ENCODE results near the gene CHRNA5. TPM values are rescaled to one million over a fixed set of nuclear protein-coding genes. Genes with fewer than 3 reads are reported as not detected.

Gene CHRNA5
- total and polyA plus RNA-seq, 12 donors: 0.18 to 1.7 (median 1.3) TPM; not detected in 1

DNA sequence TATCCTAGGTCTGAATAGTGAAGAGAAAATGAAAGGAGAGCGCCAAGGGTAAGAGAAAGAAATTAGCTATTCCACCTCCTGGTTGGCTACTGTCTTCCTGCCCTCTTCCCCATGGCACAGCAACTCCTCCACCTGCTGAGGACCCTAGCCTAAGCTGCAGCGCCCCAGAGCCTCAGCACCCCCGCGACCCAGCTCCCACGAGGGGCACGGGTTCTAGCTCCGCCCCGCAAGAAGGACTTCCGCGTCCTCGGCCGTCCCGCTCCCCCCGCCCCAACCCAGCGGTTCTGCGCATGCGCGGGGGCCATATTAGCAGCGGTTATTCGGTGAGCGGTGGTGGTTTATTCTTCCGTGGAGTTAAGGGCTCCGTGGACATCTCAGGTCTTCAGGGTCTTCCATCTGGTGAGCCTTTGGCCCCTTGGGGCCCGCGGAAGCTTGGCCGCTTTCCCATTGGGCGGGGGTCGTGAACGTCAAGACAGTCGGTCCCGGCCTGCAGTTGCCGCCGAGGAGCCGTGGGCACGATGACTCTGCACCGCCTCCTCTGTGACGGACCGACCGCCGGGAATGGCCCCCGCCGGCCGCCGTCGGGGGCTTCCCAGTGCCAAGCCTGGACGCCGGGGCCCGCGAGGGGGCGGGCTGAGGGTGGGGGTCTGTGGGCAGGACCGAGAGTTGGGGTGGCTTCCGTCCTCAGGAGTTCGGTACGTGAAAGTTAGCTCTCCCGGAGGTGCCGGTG lies 25.0 kb upstream of the CHRNA5 start, which contains the start of gene PSMA4:
Gene PSMA4, plus strand, starts transcription at position 304 of the 730 bp plus-strand sequence. CDS start 1,484 bp downstream, outside the sequence.
- intact Hi-C loops (cut with DNase I): no loop called here
- peak; percentile 91 to 96 (median 94) for DNase-seq
- Histone ChIP-seq H3K9me3 (replicated peaks in 1 of 3) (no peaks in the 10 kb centered on the region), H3K27me3 (no peaks in the 10 kb centered on the region), H3K27ac (peak within 1 kb of the TSS; percentile 26 to 95 (median 95)), H3K4me3 (peak within 1 kb of the TSS; percentile 9 to 90 (median 78)), H3K36me3 (replicated peaks in 1 of 2) (peaks cover 0 to 31% of the 10 kb centered on the region in 2 donors), H3K4me1 (replicated peaks in 1 of 2) (peaks cover 7 to 29% of the 10 kb centered on the region in 2 donors)
- TF ChIP-seq POLR2A (IDR thresholded peaks at IDR 0.05): peak; percentile 37 to 74
- TF ChIP-seq, protein P1, sequence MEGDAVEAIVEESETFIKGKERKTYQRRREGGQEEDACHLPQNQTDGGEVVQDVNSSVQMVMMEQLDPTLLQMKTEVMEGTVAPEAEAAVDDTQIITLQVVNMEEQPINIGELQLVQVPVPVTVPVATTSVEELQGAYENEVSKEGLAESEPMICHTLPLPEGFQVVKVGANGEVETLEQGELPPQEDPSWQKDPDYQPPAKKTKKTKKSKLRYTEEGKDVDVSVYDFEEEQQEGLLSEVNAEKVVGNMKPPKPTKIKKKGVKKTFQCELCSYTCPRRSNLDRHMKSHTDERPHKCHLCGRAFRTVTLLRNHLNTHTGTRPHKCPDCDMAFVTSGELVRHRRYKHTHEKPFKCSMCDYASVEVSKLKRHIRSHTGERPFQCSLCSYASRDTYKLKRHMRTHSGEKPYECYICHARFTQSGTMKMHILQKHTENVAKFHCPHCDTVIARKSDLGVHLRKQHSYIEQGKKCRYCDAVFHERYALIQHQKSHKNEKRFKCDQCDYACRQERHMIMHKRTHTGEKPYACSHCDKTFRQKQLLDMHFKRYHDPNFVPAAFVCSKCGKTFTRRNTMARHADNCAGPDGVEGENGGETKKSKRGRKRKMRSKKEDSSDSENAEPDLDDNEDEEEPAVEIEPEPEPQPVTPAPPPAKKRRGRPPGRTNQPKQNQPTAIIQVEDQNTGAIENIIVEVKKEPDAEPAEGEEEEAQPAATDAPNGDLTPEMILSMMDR (IDR thresholded peaks at IDR 0.05): no peak
- 0 to 2% (median 1%) methylated on average over 26 to 56 of the region's 56 CpGs for WGBS, 4 donors

DNA sequence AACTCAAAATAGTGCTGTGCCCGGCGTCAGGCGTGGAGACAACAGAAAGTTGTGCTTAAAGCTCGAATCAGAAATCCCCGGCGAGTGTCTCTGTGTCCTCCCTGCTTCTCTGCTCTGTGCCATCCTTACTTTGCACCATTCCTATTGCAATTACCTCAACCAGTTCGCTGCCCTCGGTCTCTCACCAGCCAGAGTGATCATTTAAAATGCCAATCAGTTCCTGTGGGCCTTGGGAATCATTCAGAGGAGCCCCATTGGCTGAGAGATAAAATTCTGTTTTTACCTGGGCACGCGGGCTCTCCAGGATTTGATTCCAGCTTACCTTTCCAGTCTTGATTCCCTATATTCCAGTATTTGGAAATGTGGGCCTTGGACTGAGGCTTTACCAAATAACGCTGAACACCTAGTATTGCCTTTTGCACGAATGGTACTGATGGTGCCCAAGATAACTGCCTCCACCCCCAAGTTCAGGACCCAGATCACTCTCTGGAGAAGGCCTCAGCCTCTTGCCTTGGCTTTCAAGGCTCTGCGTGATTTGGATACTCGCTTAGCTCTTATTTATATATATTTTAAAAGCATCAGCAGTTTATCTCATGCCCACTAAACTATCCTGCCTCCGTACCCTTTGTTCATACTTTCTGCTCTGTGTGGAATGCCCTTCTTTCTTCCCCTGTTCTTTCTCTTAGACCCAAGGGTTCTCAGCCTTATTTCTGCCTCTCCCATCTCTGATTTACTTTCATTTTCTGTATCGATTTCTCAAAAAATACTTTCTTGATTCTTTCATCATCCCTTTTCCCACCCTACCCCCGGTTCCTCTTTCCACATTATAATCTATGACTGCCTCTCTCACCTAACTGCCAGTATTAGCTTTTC lies 24.2 kb upstream of the CHRNA5 start:
- Histone ChIP-seq H3K27ac (peak overlapping the region in 4 of 5 donors; percentile 94 to 95 (median 95)), H3K4me1 (replicated peaks in 1 of 2) (peaks cover 7 to 29% of the 10 kb centered on the region in 2 donors), H3K9me3 (replicated peaks in 1 of 3) (no peaks in the 10 kb centered on the region), H3K4me3 (peak overlapping the region; percentile 0 to 90 (median 78)), H3K27me3 (no peaks in the 10 kb centered on the region), H3K36me3 (replicated peaks in 1 of 2) (peaks cover 0 to 39% of the 10 kb centered on the region in 2 donors)
- DNase-seq: no peak
- TF ChIP-seq, protein P1 (IDR thresholded peaks at IDR 0.05): no peak
- TF ChIP-seq POLR2A (IDR thresholded peaks at IDR 0.05): no peak
- 3 to 5% (median 3%) methylated on average over 11 to 17 of the region's 17 CpGs for WGBS, 4 donors
- intact Hi-C loops (cut with DNase I): no loop called here

DNA sequence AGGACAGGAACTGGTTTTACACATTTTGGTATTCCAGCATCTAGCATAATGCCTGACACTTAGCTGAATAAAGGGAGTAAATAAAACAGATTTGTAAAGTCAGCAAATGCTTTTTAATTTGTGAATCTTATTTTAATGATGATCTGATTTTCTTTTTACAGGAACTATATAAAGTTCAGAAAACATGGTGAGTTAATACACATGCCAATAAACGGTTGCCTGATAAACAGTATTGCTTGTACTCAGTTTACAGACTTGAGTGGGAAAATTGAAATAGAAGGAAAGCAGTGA lies 23.6 kb upstream of the CHRNA5 start:
- intact Hi-C loops (cut with DNase I): no loop called here
- H3K4me1 ChIP-seq (replicated peaks in 1 of 2): peaks cover 7 to 29% of the 10 kb centered on the region in 2 donors
- no peak for DNase-seq
- no peaks in the 10 kb centered on the region for H3K27me3 ChIP-seq
- TF ChIP-seq, protein P1 (IDR thresholded peaks at IDR 0.05): no peak
- no peak for TF ChIP-seq POLR2A (IDR thresholded peaks at IDR 0.05)
- H3K27ac ChIP-seq: no peak overlapping the region
- peaks cover 0 to 45% of the 10 kb centered on the region in 2 donors for H3K36me3 ChIP-seq (replicated peaks in 1 of 2)
- H3K4me3 ChIP-seq: peak overlapping the region in 1 of 4 donors; percentile 68
- H3K9me3 ChIP-seq (replicated peaks in 1 of 3): no peaks in the 10 kb centered on the region
- WGBS, 4 donors: 26 to 38% (median 31%) methylated on average over 1 of the region's 1 CpG

DNA sequence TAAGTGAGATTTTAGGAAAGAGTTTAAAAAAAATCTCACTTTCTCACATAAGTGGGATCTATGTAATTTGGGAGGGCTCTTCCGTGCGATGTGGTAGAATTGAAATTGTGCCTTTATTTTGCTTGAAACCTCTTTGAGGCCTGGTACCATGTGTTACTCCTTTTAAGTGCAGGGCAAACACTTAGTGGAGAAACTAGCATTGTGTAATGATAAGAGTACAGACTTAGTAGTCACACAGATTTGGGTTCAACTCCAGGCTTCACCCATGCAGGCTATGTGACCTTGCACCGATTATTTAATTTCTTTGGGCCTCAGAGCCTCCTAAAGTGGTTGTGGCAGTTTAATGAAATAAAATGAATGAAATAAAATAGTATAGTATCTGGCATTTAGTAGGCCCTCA lies 22.7 kb upstream of the CHRNA5 start:
- H3K4me1 ChIP-seq (replicated peaks in 1 of 2): peaks cover 7 to 29% of the 10 kb centered on the region in 2 donors
- H3K9me3 ChIP-seq (replicated peaks in 1 of 3): no peaks in the 10 kb centered on the region
- no peak for DNase-seq
- no peak overlapping the region for H3K4me3 ChIP-seq
- no peak overlapping the region for H3K27ac ChIP-seq
- intact Hi-C loops (cut with DNase I): no loop called here
- H3K27me3 ChIP-seq: no peaks in the 10 kb centered on the region
- peaks cover 0 to 54% of the 10 kb centered on the region in 2 donors for H3K36me3 ChIP-seq (replicated peaks in 1 of 2)
- WGBS, 4 donors: 84 to 87% (median 85%) methylated on average over 3 of the region's 3 CpGs
- TF ChIP-seq, protein P1 (IDR thresholded peaks at IDR 0.05): no peak
- no peak for TF ChIP-seq POLR2A (IDR thresholded peaks at IDR 0.05)

Measured in adrenal gland (tissue), 12 donors.